Progenitor cell of endocrine pancreas (in vitro differentiated cells): ENCODE results near the gene MCRS1. TPM values are rescaled to one million over a fixed set of nuclear protein-coding genes. Genes with fewer than 3 reads are reported as not detected.
A peak's percentile ranks its signal among the peaks of the same experiment; 100 is the strongest.

Experiments used
- DNase-seq: peaks from one replicate; pipeline ENCODE4 v3.0.0; 2021; ENCODE audit warnings: low spot score; ENCODE audit not compliant: unreplicated experiment
- H3K27ac Mint-ChIP-seq: 2 replicates; pipeline ENCODE4 v1.8.0; 2021; ENCODE audit warnings: mild to moderate bottlenecking, moderate library complexity, mixed read lengths
- H3K27me3 Mint-ChIP-seq: 2 replicates; pipeline ENCODE4 v1.8.0; 2021; ENCODE audit warnings: mixed read lengths
- H3K36me3 Mint-ChIP-seq: 2 replicates; pipeline ENCODE4 v1.8.0; 2022; ENCODE audit warnings: mixed read lengths; ENCODE audit not compliant: insufficient read depth
- H3K4me1 Mint-ChIP-seq: 2 replicates; pipeline ENCODE4 v1.8.0; 2021; ENCODE audit warnings: low read depth, mixed read lengths
- H3K4me3 Mint-ChIP-seq: 2 replicates; pipeline ENCODE4 v1.8.0; 2021; ENCODE audit warnings: low read depth, mild to moderate bottlenecking, moderate library complexity, mixed read lengths
- H3K9me3 Mint-ChIP-seq: 2 replicates; pipeline ENCODE4 v1.8.0; 2021; ENCODE audit warnings: low read depth, mixed read lengths
- total RNA-seq: library from RNA; stranded (reverse); gene quantifications from 2 replicates; pipeline ENCODE4 v1.2.1, GENCODE V29; 2021
- TF ChIP-seq, protein P1 (sequence below): fragments of 200-600 bp; sonication (generic); IDR thresholded peaks from one replicate; pipeline ENCODE4 v1.5.0; 2021; ENCODE audit warnings: antibody characterized with exemption, mild to moderate bottlenecking; ENCODE audit not compliant: unreplicated experiment

Gene MCRS1
- total RNA-seq, 1 donor from 2014 or later = 92.6 TPM

DNA sequence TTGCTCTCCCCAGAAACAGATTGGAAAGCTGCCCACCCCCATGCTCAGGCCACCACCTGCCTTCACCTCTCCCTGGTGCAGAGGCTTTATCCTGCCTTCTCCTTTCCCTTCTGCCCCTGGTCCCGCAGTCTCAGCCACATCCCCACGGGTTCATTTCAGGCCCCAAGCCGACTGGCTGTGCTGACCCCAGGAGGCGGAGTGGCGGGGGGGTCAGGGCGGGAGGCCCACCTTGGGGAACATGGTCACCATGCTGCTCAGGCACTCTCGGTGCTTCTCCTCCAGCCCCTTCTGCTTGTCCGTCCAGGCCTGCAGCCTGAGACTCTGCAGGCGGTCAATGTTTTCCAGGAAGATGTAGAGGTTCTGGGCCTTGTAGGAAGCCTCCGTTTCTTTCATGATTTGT, 30.6 kb upstream of the MCRS1 start:
- Mint-ChIP-seq H3K4me3 (no peak overlapping the region), H3K4me1 (no peaks in the 10 kb centered on the region), H3K36me3 (peaks cover 2% of the 10 kb centered on the region), H3K27me3 (no peaks in the 10 kb centered on the region), H3K27ac (no peak overlapping the region), H3K9me3 (no peaks in the 10 kb centered on the region)
- TF ChIP-seq, protein P1, sequence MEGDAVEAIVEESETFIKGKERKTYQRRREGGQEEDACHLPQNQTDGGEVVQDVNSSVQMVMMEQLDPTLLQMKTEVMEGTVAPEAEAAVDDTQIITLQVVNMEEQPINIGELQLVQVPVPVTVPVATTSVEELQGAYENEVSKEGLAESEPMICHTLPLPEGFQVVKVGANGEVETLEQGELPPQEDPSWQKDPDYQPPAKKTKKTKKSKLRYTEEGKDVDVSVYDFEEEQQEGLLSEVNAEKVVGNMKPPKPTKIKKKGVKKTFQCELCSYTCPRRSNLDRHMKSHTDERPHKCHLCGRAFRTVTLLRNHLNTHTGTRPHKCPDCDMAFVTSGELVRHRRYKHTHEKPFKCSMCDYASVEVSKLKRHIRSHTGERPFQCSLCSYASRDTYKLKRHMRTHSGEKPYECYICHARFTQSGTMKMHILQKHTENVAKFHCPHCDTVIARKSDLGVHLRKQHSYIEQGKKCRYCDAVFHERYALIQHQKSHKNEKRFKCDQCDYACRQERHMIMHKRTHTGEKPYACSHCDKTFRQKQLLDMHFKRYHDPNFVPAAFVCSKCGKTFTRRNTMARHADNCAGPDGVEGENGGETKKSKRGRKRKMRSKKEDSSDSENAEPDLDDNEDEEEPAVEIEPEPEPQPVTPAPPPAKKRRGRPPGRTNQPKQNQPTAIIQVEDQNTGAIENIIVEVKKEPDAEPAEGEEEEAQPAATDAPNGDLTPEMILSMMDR = no peak
- DNase-seq = no peak

DNA sequence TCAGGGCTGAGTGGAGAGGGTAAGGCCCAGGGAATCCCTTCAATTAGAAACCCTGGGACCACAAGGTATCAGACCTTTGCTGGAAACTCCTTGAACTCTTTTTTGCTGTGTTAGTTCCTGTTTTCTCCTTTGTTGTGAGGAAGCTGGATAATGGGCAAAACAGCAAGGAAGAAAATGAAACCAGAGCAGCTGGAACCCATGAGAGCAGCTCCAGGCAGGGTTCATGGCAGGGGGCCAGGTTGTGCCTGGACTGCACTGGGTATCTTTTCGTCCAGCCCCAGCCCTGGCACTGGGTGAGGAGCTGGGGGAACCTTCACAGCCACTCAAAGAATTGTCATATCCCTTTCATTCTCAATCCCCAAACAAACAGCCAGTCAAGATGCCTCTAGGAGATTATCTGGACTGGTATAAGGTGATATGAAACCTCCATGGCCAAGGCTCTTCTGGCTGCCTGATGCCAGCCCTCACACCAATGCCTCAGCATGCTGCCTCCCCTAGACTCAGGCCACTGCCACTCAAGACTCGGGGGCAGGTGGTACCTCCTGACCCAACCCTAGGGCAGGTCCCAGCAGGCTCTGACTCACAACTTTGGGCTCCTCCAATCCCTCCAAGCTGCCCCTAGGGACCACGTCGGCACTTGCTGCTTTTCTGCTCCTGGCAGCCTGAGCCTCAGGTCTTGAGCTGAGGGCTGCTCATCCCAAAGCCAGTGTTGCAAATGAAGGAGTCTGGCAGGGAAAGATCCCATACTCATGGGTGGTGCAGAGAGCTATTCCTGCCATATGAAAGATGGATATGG, 21.0 kb upstream of the MCRS1 start:
- Mint-ChIP-seq H3K4me3 (no peak overlapping the region), H3K27ac (no peak overlapping the region), H3K4me1 (no peaks in the 10 kb centered on the region), H3K36me3 (peaks cover 16% of the 10 kb centered on the region), H3K9me3 (no peaks in the 10 kb centered on the region), H3K27me3 (no peaks in the 10 kb centered on the region)
- DNase-seq = no peak
- TF ChIP-seq, protein P1 = no peak

DNA sequence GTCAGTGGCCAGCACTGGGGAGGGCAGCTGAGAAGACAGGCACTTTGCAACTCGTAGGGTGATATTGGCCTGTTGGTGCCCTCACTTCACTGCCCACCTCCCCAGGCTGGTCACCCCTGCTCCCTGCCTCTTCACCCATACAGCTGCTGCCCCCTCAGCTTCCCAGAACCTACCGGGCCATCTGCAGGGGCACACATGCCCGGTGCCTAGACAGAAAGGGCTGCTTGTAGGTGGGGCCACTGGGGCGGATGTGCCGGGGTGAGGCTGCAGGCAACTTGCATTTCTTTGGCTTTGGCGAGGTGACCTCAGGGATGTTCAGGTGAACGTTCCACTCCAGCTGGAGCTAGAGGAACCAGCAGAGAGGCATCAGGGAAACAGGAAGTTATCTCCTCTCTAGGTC, 20.3 kb upstream of the MCRS1 start:
- no peak for DNase-seq
- Mint-ChIP-seq H3K27me3 (no peaks in the 10 kb centered on the region), H3K9me3 (no peaks in the 10 kb centered on the region), H3K4me3 (no peak overlapping the region), H3K4me1 (no peaks in the 10 kb centered on the region), H3K27ac (no peak overlapping the region), H3K36me3 (peaks cover 16% of the 10 kb centered on the region)
- TF ChIP-seq, protein P1 = no peak

DNA sequence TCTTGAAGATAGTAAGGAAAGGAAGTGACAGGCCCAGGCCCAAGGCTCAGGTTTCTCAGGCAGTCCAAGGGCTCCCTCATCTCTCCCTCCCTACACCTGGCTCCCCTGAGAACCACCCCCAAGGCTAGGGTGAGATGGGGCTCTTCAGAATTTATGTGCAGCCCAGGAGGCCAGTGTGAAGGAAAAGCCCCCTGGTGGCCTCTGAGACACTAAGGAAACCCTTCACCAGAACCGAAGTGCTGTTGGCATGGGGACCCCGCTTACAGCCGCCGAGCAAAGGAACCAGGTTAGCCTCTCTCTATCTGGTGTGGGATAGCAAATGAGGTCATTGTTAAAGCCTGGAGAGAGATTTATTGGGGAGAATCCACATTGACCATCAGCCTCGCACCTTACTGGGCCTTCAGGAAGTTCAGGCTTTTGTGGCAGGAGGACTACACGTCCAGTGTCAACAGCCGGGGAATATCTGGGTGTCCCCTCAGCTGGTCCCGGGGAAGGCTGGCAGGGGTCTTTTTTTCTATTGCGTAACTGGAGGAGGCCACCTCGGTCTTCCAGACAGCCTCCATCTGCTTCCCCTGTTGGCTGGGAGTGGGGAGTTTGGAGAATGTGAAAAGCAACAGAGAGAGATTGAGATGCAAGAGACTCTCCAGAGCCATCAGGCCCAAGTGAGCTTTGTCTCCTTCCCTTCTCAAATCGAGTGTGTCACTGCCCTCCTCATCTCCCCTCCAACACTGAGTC, 19.4 kb upstream of the MCRS1 start:
- TF ChIP-seq, protein P1 = peak; percentile 23
- peaks cover 16% of the 10 kb centered on the region for H3K36me3 Mint-ChIP-seq
- H3K27me3 Mint-ChIP-seq = no peaks in the 10 kb centered on the region
- DNase-seq = no peak
- no peaks in the 10 kb centered on the region for H3K9me3 Mint-ChIP-seq
- peaks cover 6% of the 10 kb centered on the region for H3K4me1 Mint-ChIP-seq
- H3K4me3 Mint-ChIP-seq = no peak overlapping the region
- no peak overlapping the region for H3K27ac Mint-ChIP-seq

DNA sequence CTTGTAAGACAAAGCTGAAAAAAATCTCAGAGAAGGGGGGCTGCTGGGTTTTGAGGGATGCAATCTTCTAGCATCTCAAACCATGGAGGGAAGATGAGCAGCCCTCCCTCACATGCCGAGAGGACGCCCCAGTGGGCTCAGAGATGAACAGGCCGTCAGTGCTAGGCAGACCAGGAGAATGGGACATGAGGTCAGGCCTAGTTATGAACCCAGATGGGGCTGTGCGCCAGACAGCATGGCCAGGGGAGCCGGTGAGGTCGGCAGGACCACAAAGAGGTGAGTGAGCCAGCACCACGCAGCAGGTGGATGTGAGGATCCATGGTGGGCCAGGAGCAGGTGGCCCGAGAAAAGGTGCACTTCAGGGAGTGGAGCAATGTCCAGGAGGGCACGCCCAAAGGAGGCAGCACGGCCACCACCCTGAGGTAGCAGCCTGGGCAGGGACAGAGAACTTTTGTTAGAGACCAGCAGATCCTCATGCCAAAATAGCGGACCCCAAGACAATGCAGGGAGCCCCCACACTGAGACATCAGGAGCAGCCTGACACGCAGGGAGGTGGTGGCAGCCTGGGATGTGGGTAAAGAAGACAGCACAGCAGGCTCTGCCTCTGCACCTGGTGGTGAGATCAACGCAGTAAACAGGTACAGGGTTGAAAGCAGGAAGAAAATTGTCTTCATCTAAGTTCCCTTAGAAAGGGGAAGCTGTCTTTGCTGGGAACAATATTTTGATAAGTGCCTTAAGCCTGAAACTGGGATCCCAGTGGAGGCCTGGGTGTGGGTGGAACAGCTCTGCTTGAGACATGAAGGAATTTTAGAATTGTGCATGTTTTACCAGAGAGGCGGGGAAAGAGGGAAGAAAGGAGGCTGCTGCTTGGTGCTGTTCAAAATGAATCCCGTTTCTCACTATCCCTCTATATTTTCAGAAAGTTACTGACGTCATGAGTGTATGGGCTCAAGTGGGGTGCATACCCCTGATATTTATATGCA, 17.8 kb upstream of the MCRS1 start:
- Mint-ChIP-seq H3K27ac (no peak overlapping the region), H3K9me3 (no peaks in the 10 kb centered on the region), H3K4me1 (peaks cover 21% of the 10 kb centered on the region), H3K36me3 (peaks cover 9% of the 10 kb centered on the region), H3K4me3 (no peak overlapping the region), H3K27me3 (no peaks in the 10 kb centered on the region)
- no peak for DNase-seq
- TF ChIP-seq, protein P1 = no peak
